Motor neuron (in vitro differentiated cells): ENCODE data around the gene EPB41. TPM values are rescaled to one million over a fixed set of nuclear protein-coding genes. Genes with fewer than 3 reads are reported as not detected.

Source experiments
- ATAC-seq, 8 experiments: fragments of 200-7000 bp; cut with Tn5 transposase; replicated peaks in 6 of 8; 2 replicates each; pipeline ENCODE4 v1.8.0; 2021; ENCODE audit warnings: mild to moderate bottlenecking in 8 of 8, moderate library complexity in 8 of 8
- H3K27ac ChIP-seq, 2 donors: fragments of 250-450 bp; sonication (Bioruptor Pico); 2 replicates each; pipeline ENCODE4 v1.9.0; 2021; ENCODE audit warnings: antibody characterized with exemption in 2 of 2, mild to moderate bottlenecking in 2 of 2, moderate library complexity in 1 of 2
- H3K4me1 ChIP-seq, 2 donors: fragments of 250-450 bp; sonication (Bioruptor Pico); replicated peaks in 1 of 2; 2 replicates each; pipeline ENCODE4 v1.6.1; 2021; ENCODE audit warnings: antibody characterized with exemption in 2 of 2, mild to moderate bottlenecking in 2 of 2, moderate library complexity in 1 of 2
- H3K4me3 ChIP-seq, 5 donors: fragments of 250-450 bp; sonication (Bioruptor Pico); 2 replicates each; pipeline ENCODE4 v1.9.0; 2021; ENCODE audit warnings: antibody characterized with exemption in 5 of 5, mild to moderate bottlenecking in 5 of 5, moderate library complexity in 4 of 5
- WGBS, 10 experiments: fragments of 450-650 bp; shearing (Covaris generic); methylation state at CpG; one replicate each; pipeline ENCODE4 v1.0.0; 2022; 5-methylcytosine and 5-hydroxymethylcytosine counted together
- in situ Hi-C, 9 experiments: fragments of 400-800 bp; cut with MboI; loops; one replicate each; pipeline ENCODE4 v1.15.0; 2021; ENCODE audit warnings: low sequenced_read_pairs in 9 of 9, low pct_unique_long_range_greater_than_20kb in 2 of 9; ENCODE audit not compliant: unreplicated experiment in 9 of 9
- total RNA-seq, 8 experiments: library from RNA; unstranded; fragments of 300-600 nt; gene quantifications; 2 replicates each; pipeline versions ENCODE4 v1.2.3 to v1.2.4, GENCODE V29; 2022

EPB41 gene
- total RNA-seq, 8 experiments from 2014 or later, result 8.1 to 205 (median 61.7) TPM

DNA sequence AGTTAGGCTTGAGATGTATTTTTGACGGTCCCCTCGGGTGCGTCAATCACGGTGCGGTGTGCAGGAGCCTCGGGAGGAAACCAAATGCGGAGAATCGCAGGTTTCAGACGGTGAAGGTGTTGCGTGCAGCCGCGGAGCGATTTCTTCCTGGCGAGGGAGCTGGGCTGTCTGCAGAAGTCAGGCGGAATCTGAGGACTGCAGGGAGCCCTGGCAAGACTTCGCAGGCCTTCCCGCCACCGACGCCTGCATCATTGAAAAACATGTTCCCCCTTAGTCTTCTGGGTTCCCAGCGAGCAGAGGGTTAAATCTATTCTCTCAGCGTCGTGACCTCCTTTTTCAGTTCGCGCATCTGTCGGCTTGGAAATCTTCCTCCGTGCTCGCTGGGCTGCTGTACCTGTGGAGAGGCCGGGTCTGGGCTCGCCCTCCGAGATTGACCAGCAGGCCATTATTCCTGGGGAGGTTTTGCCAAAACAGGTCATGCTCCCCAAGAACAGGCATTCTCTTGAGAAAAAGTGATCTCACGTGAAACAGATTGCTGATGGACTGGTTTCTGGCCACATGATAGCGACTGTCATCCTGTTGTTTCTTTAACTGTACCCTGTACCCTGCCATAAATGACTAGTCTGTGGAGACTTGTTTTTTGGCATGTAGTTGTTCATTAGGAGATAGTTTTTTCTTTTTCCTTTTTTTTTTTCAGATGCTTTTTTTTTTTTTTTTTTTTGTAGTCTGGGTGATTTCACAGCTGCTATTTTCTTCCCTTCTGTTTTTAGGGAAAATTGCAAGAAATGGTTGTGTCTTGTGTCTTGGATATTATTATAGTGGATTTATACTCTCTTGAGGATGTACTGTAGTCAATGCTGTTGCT, 894 bp downstream of the EPB41 start:
- WGBS, 10 experiments, result 0 to 88% (median 2%) methylated on average over 1 to 25 of the region's 32 CpGs
- H3K4me3 ChIP-seq, result peak overlapping the region; percentile 62 to 84 (median 69)
- ATAC-seq, result peak in 6 of 8 experiments; percentile 3 to 9 (median 6)
- H3K4me1 ChIP-seq, result peaks cover 17 to 33% of the 10 kb centered on the region in 2 donors
- in situ Hi-C loops, result no loop called here
- peak overlapping the region; percentile 92 to 94 for H3K27ac ChIP-seq

GRCh38 chr1:28917757-28918118, 3.4 kb downstream of the EPB41 start:
- no peak overlapping the region for H3K27ac ChIP-seq
- in situ Hi-C loops, result no loop called here
- H3K4me3 ChIP-seq, result no peak overlapping the region
- no peak for ATAC-seq
- 68 to 100% (median 75%) methylated on average over 1 to 2 of the region's 2 CpGs; no CpG with 5 or more reads in 6 of the 10 experiments for WGBS, 10 experiments
- peaks cover 17 to 29% of the 10 kb centered on the region in 2 donors for H3K4me1 ChIP-seq

GRCh38 chr1:28921286-28921869, 7.0 kb downstream of the EPB41 start:
- in situ Hi-C loops, result no loop called here
- no peak for ATAC-seq
- H3K4me1 ChIP-seq, result peaks cover 12 to 22% of the 10 kb centered on the region in 2 donors
- 63 to 100% (median 93%) methylated on average over 1 to 3 of the region's 3 CpGs; no CpG with 5 or more reads in 1 of the 10 experiments for WGBS, 10 experiments
- H3K4me3 ChIP-seq, result no peak overlapping the region
- H3K27ac ChIP-seq, result no peak overlapping the region

GRCh38 chr1:28925350-28925891, 11.1 kb downstream of the EPB41 start:
- 87 to 100% (median 97%) methylated on average over 1 to 4 of the region's 4 CpGs; no CpG with 5 or more reads in 2 of the 10 experiments for WGBS, 10 experiments
- Histone ChIP-seq H3K4me3 (no peak overlapping the region), H3K27ac (no peak overlapping the region), H3K4me1 (peaks cover 26 to 37% of the 10 kb centered on the region in 2 donors)
- no peak for ATAC-seq
- in situ Hi-C loops, result no loop called here

DNA sequence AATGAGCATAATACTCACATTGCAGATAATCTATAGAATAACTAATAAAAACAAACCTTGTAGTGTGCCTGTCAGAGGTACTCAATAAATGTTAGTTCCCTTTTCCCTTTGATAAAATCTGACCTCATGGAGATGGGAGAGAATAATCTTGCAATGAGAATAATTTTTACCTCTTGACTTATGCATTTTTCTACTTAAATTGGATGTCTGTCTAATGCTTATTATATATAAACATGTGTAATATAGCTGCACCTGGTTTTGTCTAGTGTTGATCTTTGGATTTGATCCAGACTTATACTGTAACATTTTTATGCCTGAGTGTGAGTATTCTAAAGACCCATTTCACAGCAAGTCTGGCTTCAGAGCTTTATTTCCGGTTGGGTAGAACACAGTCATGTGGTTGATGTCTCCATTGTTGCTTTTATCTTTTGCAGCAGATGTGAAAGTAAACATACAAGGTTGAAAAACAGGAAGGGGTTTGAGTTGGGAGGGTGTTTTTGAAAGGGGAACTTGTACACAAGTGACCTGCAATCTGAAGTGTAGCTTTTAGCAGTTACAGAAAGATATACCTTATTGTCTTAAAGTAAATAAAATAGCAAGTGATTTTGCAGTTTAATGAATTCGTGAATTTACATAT, 12.4 kb downstream of the EPB41 start:
- in situ Hi-C loops, result no loop called here
- Histone ChIP-seq H3K4me1 (peaks cover 26 to 37% of the 10 kb centered on the region in 2 donors), H3K4me3 (no peak overlapping the region), H3K27ac (peak overlapping the region; percentile 68 to 84)
- WGBS, 10 experiments, result 22 to 57% (median 40%) methylated on average over 1 to 2 of the region's 2 CpGs; no CpG with 5 or more reads in 2 of the 10 experiments
- peak in 1 of 8 experiments; percentile 7 for ATAC-seq

- Histone ChIP-seq H3K27ac (peak overlapping the region; percentile 68 to 84), H3K4me3 (no peak overlapping the region), H3K4me1 (peaks cover 26 to 37% of the 10 kb centered on the region in 2 donors)
- 50 to 96% (median 87%) methylated on average over 1 to 3 of the region's 3 CpGs; no CpG with 5 or more reads in 1 of the 10 experiments for WGBS, 10 experiments
- peak in 3 of 8 experiments; percentile 52 to 82 (median 62) for ATAC-seq
- in situ Hi-C loops, result no loop called here
Observed at GRCh38 chr1:28927266-28927647, 12.9 kb downstream of the EPB41 start.

DNA sequence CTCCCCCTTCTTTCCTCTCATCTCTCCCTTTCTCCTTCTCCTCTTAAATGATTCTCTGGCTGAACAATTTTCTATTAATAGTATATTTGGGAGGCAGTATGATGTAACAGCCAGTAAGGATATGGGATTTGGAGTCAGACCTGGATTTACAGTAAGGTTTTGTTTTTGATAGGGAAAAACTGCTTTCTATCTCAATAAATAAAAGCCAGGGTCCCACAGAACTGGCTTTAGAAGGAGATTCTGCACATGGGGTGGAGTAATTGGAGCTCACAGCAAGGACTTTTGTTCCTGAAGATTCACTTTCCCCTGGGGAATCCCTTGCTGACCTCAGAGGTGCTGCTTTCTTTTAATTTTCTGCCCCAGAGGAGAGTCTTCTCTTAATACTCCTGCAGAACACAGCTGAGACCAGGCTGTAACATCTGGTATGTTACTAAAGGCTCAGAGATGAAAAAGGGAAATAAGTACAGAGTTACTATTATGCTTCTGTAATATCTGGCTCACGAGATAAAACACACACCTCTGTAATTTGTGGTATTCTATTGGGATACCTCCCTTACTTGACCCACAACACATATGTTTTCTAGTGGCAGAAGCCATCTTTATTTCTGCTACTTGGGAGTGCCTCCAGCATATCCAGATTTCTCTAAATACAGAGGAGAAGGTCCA, 13.4 kb downstream of the EPB41 start:
- Histone ChIP-seq H3K27ac (peak overlapping the region; percentile 68 to 84), H3K4me3 (peak overlapping the region in 1 of 5 donors; percentile 3), H3K4me1 (peaks cover 26 to 37% of the 10 kb centered on the region in 2 donors)
- 0 to 60% (median 43%) methylated on average over 1 of the region's 1 CpG; no CpG with 5 or more reads in 3 of the 10 experiments for WGBS, 10 experiments
- in situ Hi-C loops, result no loop called here
- peak; percentile 43 to 89 (median 82) for ATAC-seq

DNA sequence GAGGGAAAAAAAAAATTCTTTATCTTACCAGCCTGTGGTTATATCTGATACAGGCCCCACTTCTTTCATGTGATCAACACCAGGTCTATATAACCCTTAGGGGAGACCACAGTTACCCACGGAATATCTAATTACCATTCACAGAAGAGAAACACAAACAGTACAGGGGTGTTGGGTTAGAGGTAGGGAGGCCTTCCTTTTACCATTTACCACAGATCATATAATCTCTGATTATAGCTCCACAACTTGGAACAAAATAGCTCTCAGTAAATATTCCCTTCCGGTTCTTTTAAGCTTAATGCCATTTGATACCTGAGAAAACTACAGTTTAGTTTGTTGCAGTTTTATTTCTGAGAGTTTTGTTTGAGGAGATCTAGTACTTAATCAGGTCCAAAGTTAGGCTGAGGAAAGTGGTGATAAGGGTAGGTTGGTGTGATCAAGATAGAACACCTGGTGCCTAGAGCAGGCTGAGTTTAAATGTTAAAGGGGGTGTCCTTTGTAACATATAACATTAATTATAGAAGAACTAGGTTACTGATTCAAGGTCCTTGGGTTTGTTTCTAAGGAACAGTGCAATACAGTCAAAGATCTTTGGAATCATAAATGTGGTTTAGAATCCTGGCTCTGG, 14.1 kb downstream of the EPB41 start:
- Histone ChIP-seq H3K27ac (peak overlapping the region; percentile 68 to 84), H3K4me1 (peaks cover 26 to 37% of the 10 kb centered on the region in 2 donors), H3K4me3 (no peak overlapping the region)
- peak in 3 of 8 experiments; percentile 29 to 45 (median 45) for ATAC-seq
- in situ Hi-C loops, result no loop called here
- 80 to 100% (median 88%) methylated on average over 1 to 2 of the region's 2 CpGs; no CpG with 5 or more reads in 3 of the 10 experiments for WGBS, 10 experiments

DNA sequence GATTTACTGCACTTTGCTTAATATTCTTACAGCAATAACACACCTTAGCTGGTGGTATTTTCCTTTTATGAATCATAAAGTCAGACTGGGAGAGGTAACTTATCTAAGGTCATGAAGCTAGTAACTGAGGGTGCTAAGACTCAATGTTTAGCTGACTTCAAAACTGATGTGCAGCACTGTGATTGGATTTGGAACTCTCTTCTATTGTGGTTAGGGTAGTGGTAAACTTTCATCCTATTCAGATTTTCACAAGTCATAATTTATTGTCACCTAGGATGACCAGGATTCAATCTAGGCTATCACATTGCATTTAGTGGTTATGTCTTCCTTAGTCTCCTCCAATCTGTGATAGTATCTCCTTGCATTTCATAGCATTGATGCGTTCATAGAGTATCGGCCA, 18.9 kb downstream of the EPB41 start:
- 70 to 100% (median 94%) methylated on average over 2 of the region's 2 CpGs; no CpG with 5 or more reads in 2 of the 10 experiments for WGBS, 10 experiments
- no peak for ATAC-seq
- H3K4me1 ChIP-seq, result peaks cover 5 to 13% of the 10 kb centered on the region in 2 donors
- in situ Hi-C loops, result no loop called here
- H3K27ac ChIP-seq, result no peak overlapping the region
- H3K4me3 ChIP-seq, result no peak overlapping the region

GRCh38 chr1:28933918-28934317, 19.5 kb downstream of the EPB41 start:
- ATAC-seq, result no peak
- Histone ChIP-seq H3K27ac (no peak overlapping the region), H3K4me1 (peaks cover 0 to 7% of the 10 kb centered on the region in 2 donors), H3K4me3 (no peak overlapping the region)
- in situ Hi-C loops, result no loop called here

GRCh38 chr1:28934676-28935075, 20.3 kb downstream of the EPB41 start:
- 66 to 100% (median 93%) methylated on average over 1 to 5 of the region's 5 CpGs; no CpG with 5 or more reads in 2 of the 10 experiments for WGBS, 10 experiments
- in situ Hi-C loops, result no loop called here
- Histone ChIP-seq H3K4me1 (no peaks in the 10 kb centered on the region), H3K27ac (no peak overlapping the region), H3K4me3 (no peak overlapping the region)
- ATAC-seq, result no peak

DNA sequence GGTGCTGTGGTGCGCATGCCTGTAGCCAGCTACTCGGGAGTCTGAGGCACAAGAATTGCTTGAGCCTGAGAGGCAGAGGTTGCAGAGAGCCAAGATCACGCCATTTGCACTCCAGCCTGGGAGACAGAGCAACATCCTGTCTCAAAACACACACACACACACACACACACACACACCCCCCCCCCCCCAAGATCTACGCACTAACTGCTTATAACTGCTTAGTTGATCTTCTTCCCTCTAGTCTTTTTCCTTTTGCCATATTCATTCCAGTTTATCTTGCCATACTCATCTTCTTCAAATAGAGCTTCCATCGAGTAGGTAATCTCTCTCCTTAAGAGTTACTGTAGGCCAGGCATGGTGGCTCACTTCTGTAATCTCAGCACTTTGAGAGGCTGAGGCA, 20.9 kb downstream of the EPB41 start:
- in situ Hi-C loops, result no loop called here
- ATAC-seq, result no peak

More for the DNA sequence above, 20.9 kb downstream of the EPB41 start:
- H3K4me3 ChIP-seq, result no peak overlapping the region
- 29 to 100% (median 91%) methylated on average over 1 to 2 of the region's 5 CpGs; no CpG with 5 or more reads in 6 of the 10 experiments for WGBS, 10 experiments
- no peaks in the 10 kb centered on the region for H3K4me1 ChIP-seq
- no peak overlapping the region for H3K27ac ChIP-seq
